Tibial nerve (tissue), 3 donors: ENCODE measurements around the gene OAS2.

Experiments used
- POLR2A ChIP-seq, 2 donors: fragments of 450-650 bp; IDR thresholded peaks; one replicate each; pipeline ENCODE4 v1.6.1; 2017; ENCODE audit warnings: antibody characterized with exemption in 2 of 2, mild to moderate bottlenecking in 2 of 2, moderate library complexity in 2 of 2
- TF ChIP-seq, protein P1 (sequence below), 5 experiments: fragments of 200-600 bp in 3 of 5; fragments of 450-650 bp in 2 of 5; sonication (generic) in 3 of 5; IDR thresholded peaks; one replicate each; pipeline ENCODE4 v1.5.1; 2016 to 2019; ENCODE audit warnings: antibody characterized with exemption in 5 of 5, mild to moderate bottlenecking in 3 of 5, moderate library complexity in 2 of 5

- TF ChIP-seq, protein P1, sequence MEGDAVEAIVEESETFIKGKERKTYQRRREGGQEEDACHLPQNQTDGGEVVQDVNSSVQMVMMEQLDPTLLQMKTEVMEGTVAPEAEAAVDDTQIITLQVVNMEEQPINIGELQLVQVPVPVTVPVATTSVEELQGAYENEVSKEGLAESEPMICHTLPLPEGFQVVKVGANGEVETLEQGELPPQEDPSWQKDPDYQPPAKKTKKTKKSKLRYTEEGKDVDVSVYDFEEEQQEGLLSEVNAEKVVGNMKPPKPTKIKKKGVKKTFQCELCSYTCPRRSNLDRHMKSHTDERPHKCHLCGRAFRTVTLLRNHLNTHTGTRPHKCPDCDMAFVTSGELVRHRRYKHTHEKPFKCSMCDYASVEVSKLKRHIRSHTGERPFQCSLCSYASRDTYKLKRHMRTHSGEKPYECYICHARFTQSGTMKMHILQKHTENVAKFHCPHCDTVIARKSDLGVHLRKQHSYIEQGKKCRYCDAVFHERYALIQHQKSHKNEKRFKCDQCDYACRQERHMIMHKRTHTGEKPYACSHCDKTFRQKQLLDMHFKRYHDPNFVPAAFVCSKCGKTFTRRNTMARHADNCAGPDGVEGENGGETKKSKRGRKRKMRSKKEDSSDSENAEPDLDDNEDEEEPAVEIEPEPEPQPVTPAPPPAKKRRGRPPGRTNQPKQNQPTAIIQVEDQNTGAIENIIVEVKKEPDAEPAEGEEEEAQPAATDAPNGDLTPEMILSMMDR (IDR thresholded peaks at IDR 0.05): no peak
- TF ChIP-seq POLR2A (IDR thresholded peaks at IDR 0.05): no peak
Observed at GRCh38 chr12:112945515-112945914, 32.8 kb upstream of the OAS2 start.
